K562 (cell line): ENCODE data around the gene PCDH12. TPM values are rescaled to one million over a fixed set of nuclear protein-coding genes. Genes with fewer than 3 reads are reported as not detected.
A peak's percentile ranks its signal among the peaks of the same experiment; 100 is the strongest.

Source experiments
- ARID1B ChIP-seq: fragments of 450-650 bp; IDR thresholded peaks from 2 replicates; pipeline ENCODE4 v1.6.1; 2016; ENCODE audit warnings: antibody characterized with exemption, mild to moderate bottlenecking, inconsistent platforms
- C11orf30 ChIP-seq: fragments of 450-650 bp; IDR thresholded peaks from 2 replicates; pipeline ENCODE4 v1.6.1; 2016; ENCODE audit warnings: low read depth, mild to moderate bottlenecking
- CBFA2T3 ChIP-seq: fragments of 450-650 bp; IDR thresholded peaks from 2 replicates; pipeline ENCODE4 v1.6.1; 2017
- CEBPB ChIP-seq: fragments of 450-650 bp; IDR thresholded peaks from 2 replicates; pipeline ENCODE4 v1.6.1; 2016; ENCODE audit warnings: missing genetic modification characterization, missing compliant biosample characterization
- DIDO1 ChIP-seq: fragments of 450-650 bp; IDR thresholded peaks from 2 replicates; pipeline ENCODE4 v1.6.1; 2016; ENCODE audit warnings: low read depth, missing biosample characterization, missing genetic modification characterization
- FOXP1 ChIP-seq: sonication (generic); formaldehyde crosslinking; IDR thresholded peaks from 2 replicates; pipeline ENCODE4 v1.8.0; 2022; ENCODE audit warnings: mild to moderate bottlenecking, missing genetic modification reagents
- KLF16 ChIP-seq: IDR thresholded peaks from 2 replicates; pipeline ENCODE4 v1.6.1; 2016; ENCODE audit warnings: antibody characterized with exemption
- L3MBTL2 ChIP-seq: fragments of 450-650 bp; IDR thresholded peaks from 2 replicates; pipeline ENCODE4 v1.6.1; 2016; ENCODE audit warnings: mild to moderate bottlenecking, moderate library complexity
- MEF2A ChIP-seq: IDR thresholded peaks from 2 replicates; pipeline ENCODE4 v1.6.1; 2011; ENCODE audit warnings: low read depth, mild to moderate bottlenecking, low read length, moderate library complexity; ENCODE audit not compliant: control insufficient read depth
- NCOR1 ChIP-seq: fragments of 450-650 bp; IDR thresholded peaks from 2 replicates; pipeline ENCODE4 v1.6.1; 2016; ENCODE audit warnings: mild to moderate bottlenecking, moderate library complexity
- NFE2 ChIP-seq: IDR thresholded peaks from 2 replicates; pipeline ENCODE4 v1.6.1; 2014; ENCODE audit warnings: antibody characterized with exemption, low read depth
- NKRF ChIP-seq: fragments of 450-650 bp; IDR thresholded peaks from 2 replicates; pipeline ENCODE4 v1.6.1; 2016; ENCODE audit warnings: borderline replicate concordance
- NR1H2 ChIP-seq: sonication (generic); formaldehyde crosslinking; IDR thresholded peaks from 2 replicates; pipeline ENCODE4 v1.4.0; 2020; ENCODE audit warnings: mild to moderate bottlenecking, missing genetic modification reagents
- RNF219 ChIP-seq: fragments of 250-450 bp; sonication (Bioruptor Pico); IDR thresholded peaks from 2 replicates; pipeline ENCODE4 v1.5.0; 2022; ENCODE audit warnings: mild to moderate bottlenecking
- SMAD3 ChIP-seq: fragments of 450-650 bp; formaldehyde crosslinking; conservative IDR thresholded peaks from 2 replicates; pipeline ENCODE4 v1.4.0; 2020; ENCODE audit warnings: mild to moderate bottlenecking
- THAP7 ChIP-seq: fragments of 250-450 bp; sonication (Bioruptor Pico); IDR thresholded peaks from 2 replicates; pipeline ENCODE4 v1.5.0; 2021
- U2AF2 ChIP-seq: fragments of 200-400 bp; formaldehyde crosslinking; optimal IDR thresholded peaks from 2 replicates; pipeline ENCODE3; 2017; ENCODE audit warnings: low read depth, mild to moderate bottlenecking, low read length
- ZBTB11 ChIP-seq, 3 experiments: fragments of 200-800 bp in 1 of 3; fragments of 250-450 bp in 1 of 3; fragments of 450-650 bp in 1 of 3; sonication (Bioruptor Pico) in 1 of 3; sonication (Bioruptor generic) in 1 of 3; formaldehyde crosslinking in 1 of 3; IDR thresholded peaks; 2 replicates each; pipeline versions ENCODE4 v1.6.1 to v1.8.0; 2016 to 2022; ENCODE audit warnings: mild to moderate bottlenecking in 2 of 3, missing genetic modification characterization in 2 of 3, missing compliant biosample characterization in 1 of 3, moderate library complexity in 1 of 3
- ZBTB8A ChIP-seq: fragments of 450-650 bp; IDR thresholded peaks from 2 replicates; pipeline ENCODE4 v1.6.1; 2018; ENCODE audit warnings: mild to moderate bottlenecking, moderate library complexity; ENCODE audit not compliant: partially characterized antibody
- ZNF140 ChIP-seq: fragments of 250-450 bp; sonication (Bioruptor Pico); IDR thresholded peaks from 2 replicates; pipeline ENCODE4 v1.8.0; 2021; ENCODE audit warnings: moderate library complexity, mild to moderate bottlenecking, inconsistent platforms
- ZZZ3 ChIP-seq: fragments of 450-650 bp; IDR thresholded peaks from 2 replicates; pipeline ENCODE4 v1.6.1; 2016; ENCODE audit warnings: antibody characterized with exemption, mild to moderate bottlenecking, moderate library complexity
- polyA plus RNA-seq, 8 experiments: library from polyadenylated mRNA; depleted of rRNA in 4 of 8; stranded (reverse) in 5 of 8; unstranded in 3 of 8; fragments of >200 nt; fragmentation: Nextera tagmentation in 2 of 8; fragmentation: Illumina TruSeq in 1 of 8; extraction: Ambion mirVana in 2 of 8; extraction: Trizol in 1 of 8; gene quantifications; 2 replicates each; pipeline versions ENCODE4 v1.2.1 to v1.2.3, GENCODE V29; 2011 to 2014; ENCODE audit warnings: inconsistent platforms in 1 of 8, missing spikeins in 1 of 8
- total RNA-seq, 7 experiments: library from RNA; depleted of rRNA in 6 of 7; stranded (reverse); fragments of >200 nt in 6 of 7; fragmentation: Illumina TruSeq in 2 of 7; extraction: Trizol in 2 of 7; gene quantifications; 2 replicates each; pipeline versions ENCODE4 v1.2.1 to v1.2.3, GENCODE V29; 2011 to 2021; ENCODE audit warnings: low replicate concordance in 1 of 7

PCDH12 gene
- total and polyA plus RNA-seq, 9 of the 15 experiments (the other 6 are each of a cell fraction or from before 2014, with no cell fraction given) = 0.01 to 0.04 (median 0.01) TPM; not detected in 4

- TF ChIP-seq NCOR1 (peak; percentile 44; the same call in 1 of the 2 replicates), ARID1B (peak; percentile 80), L3MBTL2 (no peak), ZNF140 (no peak), ZZZ3 (no peak), ZBTB11 (CRISPR knock-in tag; IDR thresholded peaks at IDR 0.05) (no peak), KLF16 (no peak), SMAD3 (CRISPR knock-in tag) (no peak), THAP7 (CRISPR knock-in tag) (no peak), NFE2 (0 out of 2 replicates have a peak, but pooled peaks have one; percentile 29), DIDO1 (tag) (no peak), MEF2A (no peak), CEBPB (no peak), NKRF (no peak), FOXP1 (CRISPR knock-in tag) (no peak), NR1H2 (CRISPR knock-in tag) (no peak), U2AF2 (no peak), ZBTB8A (no peak), RNF219 (CRISPR knock-in tag) (no peak), C11orf30 (peak; percentile 31; the same call in 1 of the 2 replicates), CBFA2T3 (peak; percentile 74)
Observed at GRCh38 chr5:141906972-141907371, 51.0 kb downstream of the PCDH12 start (continued).
